ENCODE results near the gene U2AF2.

Gene U2AF2

DNA sequence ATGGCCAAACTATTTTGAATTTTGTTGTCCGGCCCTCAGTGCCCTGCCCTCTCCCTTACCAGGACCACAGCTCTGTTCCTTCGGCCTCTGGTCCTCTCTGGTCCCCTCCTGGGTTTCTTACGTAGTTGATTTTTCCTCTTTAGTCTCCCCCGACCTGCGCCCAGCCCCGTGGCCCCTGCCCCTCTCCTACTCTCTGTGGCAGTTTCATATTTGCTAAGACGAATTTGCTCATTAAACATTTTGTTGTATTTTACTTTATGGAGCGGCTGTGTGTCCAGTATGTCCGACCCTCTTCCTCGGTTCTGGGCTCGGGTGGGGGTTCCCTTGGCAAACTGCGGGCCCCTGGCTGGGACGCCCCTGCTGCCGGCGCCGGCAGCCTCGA, 19.6 kb downstream of the U2AF2 start:
- peak overlapping the region; percentile 75 for H3K4me3 ChIP-seq (ENCODE audit: low read length)
- no peak for TF ChIP-seq EZH2 (optimal IDR thresholded peaks at IDR 0.05; ENCODE audit: low read depth, low read length)
- TF ChIP-seq EZH2phosphoT487 (IDR thresholded peaks at IDR 0.05; ENCODE audit: low read length): no peak
- no peak for TF ChIP-seq CTCF (IDR thresholded peaks at IDR 0.05; ENCODE audit: low read length)
- no peaks in the 10 kb centered on the region for H3K27me3 ChIP-seq (replicated peaks; ENCODE audit: insufficient read depth, low read length)
- peaks cover 85% of the 10 kb centered on the region for H3K79me2 ChIP-seq (ENCODE audit: low read length)
- H3F3A ChIP-seq (ENCODE audit: insufficient read depth, low read length): peaks cover 47% of the 10 kb centered on the region
- peak overlapping the region; percentile 56; the same call in 1 of the 2 replicates for H3K9ac ChIP-seq (ENCODE audit: low read length)
- H2AFZ ChIP-seq (ENCODE audit: low read length): no peak overlapping the region
- H3K36me3 ChIP-seq (replicated peaks; ENCODE audit: insufficient read depth, low read length): peaks cover 15% of the 10 kb centered on the region
- no peaks in the 10 kb centered on the region for H3K9me3 ChIP-seq (replicated peaks; ENCODE audit: insufficient read depth, low read length)
- H4K20me1 ChIP-seq (ENCODE audit: insufficient read depth, low read length): peaks cover 20% of the 10 kb centered on the region
- no peak for DNase-seq
- H3K27ac ChIP-seq (ENCODE audit: low read length): peak overlapping the region; percentile 55; the same call in 1 of the 2 replicates
- H3K4me1 ChIP-seq (ENCODE audit: low read length): peaks cover 27% of the 10 kb centered on the region
- H3K9me2 ChIP-seq (replicated peaks; ENCODE audit: insufficient read depth, low read length): no peaks in the 10 kb centered on the region
- H3K4me2 ChIP-seq (ENCODE audit: low read depth, low read length): peak overlapping the region; percentile 64

GRCh38 chr19:55674841-55675660, 20.2 kb downstream of the U2AF2 start, which contains the start of gene EPN1:
EPN1 (plus strand) TSS chr19:55675226; CDS start chr19:55678628, 3,402 bp downstream.
- Histone ChIP-seq H3K36me3 (replicated peaks; ENCODE audit: insufficient read depth, low read length) (peaks cover 9% of the 10 kb centered on the region), H3K27ac (ENCODE audit: low read length) (peak within 1 kb of the TSS; percentile 87), H3K9me3 (replicated peaks; ENCODE audit: insufficient read depth, low read length) (no peaks in the 10 kb centered on the region), H3K4me3 (ENCODE audit: low read length) (peak within 1 kb of the TSS; percentile 75), H3K9ac (ENCODE audit: low read length) (peak within 1 kb of the TSS; percentile 85), H2AFZ (ENCODE audit: low read length) (no peak within 1 kb of the TSS), H3F3A (ENCODE audit: insufficient read depth, low read length) (peaks cover 47% of the 10 kb centered on the region), H4K20me1 (ENCODE audit: insufficient read depth, low read length) (peaks cover 14% of the 10 kb centered on the region), H3K27me3 (replicated peaks; ENCODE audit: insufficient read depth, low read length) (no peaks in the 10 kb centered on the region), H3K4me1 (ENCODE audit: low read length) (peaks cover 27% of the 10 kb centered on the region), H3K9me2 (replicated peaks; ENCODE audit: insufficient read depth, low read length) (no peaks in the 10 kb centered on the region), H3K79me2 (ENCODE audit: low read length) (peaks cover 85% of the 10 kb centered on the region), H3K4me2 (ENCODE audit: low read depth, low read length) (peak within 1 kb of the TSS; percentile 64)
- DNase-seq: peak; percentile 99
- TF ChIP-seq EZH2 (optimal IDR thresholded peaks at IDR 0.05; ENCODE audit: low read depth, low read length) (no peak), EZH2phosphoT487 (IDR thresholded peaks at IDR 0.05; ENCODE audit: low read length) (no peak), CTCF (IDR thresholded peaks at IDR 0.05; ENCODE audit: low read length) (no peak)

DNA sequence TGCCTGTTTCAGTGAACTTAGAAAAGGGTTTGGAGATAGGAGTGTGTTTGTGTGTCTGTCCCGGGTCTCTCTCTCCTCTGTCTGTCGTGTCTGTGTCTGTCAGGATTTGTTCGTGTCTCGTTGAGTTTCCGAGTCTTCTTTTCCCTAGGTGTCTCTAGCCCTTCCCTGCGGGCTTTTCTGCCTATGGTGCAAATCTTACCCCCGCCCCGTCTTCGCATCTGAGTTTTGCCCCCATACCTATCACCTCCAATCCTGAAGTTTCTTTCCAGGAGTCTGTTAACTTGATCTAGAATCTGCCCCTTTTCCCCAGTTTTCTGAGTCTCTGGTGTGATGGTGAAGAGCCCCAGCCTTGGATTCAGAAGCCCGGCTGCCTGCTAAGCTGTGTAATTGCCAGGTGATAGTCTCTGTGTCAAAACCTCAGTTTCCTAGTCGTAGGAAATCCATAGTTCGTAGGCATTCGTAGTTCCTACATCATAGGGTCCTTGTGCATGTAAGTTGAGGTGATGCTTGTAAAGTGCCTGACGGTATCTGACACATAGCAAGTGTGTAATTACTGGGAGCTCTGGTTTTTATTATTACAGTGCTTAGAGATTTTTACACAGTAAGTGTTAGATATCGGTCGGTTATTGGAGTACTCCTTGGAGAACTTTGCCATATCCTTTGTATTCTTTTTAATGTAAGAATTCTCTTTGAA, 21.0 kb downstream of the U2AF2 start:
- Histone ChIP-seq H3K4me2 (ENCODE audit: low read depth, low read length) (peak overlapping the region; percentile 55), H3F3A (ENCODE audit: insufficient read depth, low read length) (peaks cover 41% of the 10 kb centered on the region), H3K4me3 (ENCODE audit: low read length) (peak overlapping the region; percentile 75), H3K9me3 (replicated peaks; ENCODE audit: insufficient read depth, low read length) (no peaks in the 10 kb centered on the region), H3K9me2 (replicated peaks; ENCODE audit: insufficient read depth, low read length) (no peaks in the 10 kb centered on the region), H3K36me3 (replicated peaks; ENCODE audit: insufficient read depth, low read length) (peaks cover 5% of the 10 kb centered on the region; the same call in 1 of the 2 replicates), H3K79me2 (ENCODE audit: low read length) (peaks cover 85% of the 10 kb centered on the region), H3K9ac (ENCODE audit: low read length) (peak overlapping the region; percentile 85), H4K20me1 (ENCODE audit: insufficient read depth, low read length) (peaks cover 6% of the 10 kb centered on the region), H3K27me3 (replicated peaks; ENCODE audit: insufficient read depth, low read length) (no peaks in the 10 kb centered on the region), H2AFZ (ENCODE audit: low read length) (no peak overlapping the region), H3K4me1 (ENCODE audit: low read length) (peaks cover 27% of the 10 kb centered on the region), H3K27ac (ENCODE audit: low read length) (peak overlapping the region; percentile 87)
- peak; percentile 19 for DNase-seq
- TF ChIP-seq EZH2phosphoT487 (IDR thresholded peaks at IDR 0.05; ENCODE audit: low read length) (no peak), CTCF (IDR thresholded peaks at IDR 0.05; ENCODE audit: low read length) (no peak), EZH2 (optimal IDR thresholded peaks at IDR 0.05; ENCODE audit: low read depth, low read length) (no peak)

All from MM.1S (cell line).